Caco-2 (cell line): ENCODE data around the gene ACSS2. TPM values are rescaled to one million over a fixed set of nuclear protein-coding genes. Genes with fewer than 3 reads are reported as not detected.

ENCODE experiments used
- BruUV-seq: library from RNA; stranded (reverse); fragments of 400-500 nt; replicated peaks from 2 replicates; lab custom pipeline; 2021; lab: Mats Ljungman, UMichigan
- CTCF ChIA-PET: fragments of 300-600 bp; sonication (Branson Sonifier 250); formaldehyde crosslinking; loops from one replicate; lab custom pipeline; 2022; ENCODE audit warnings: antibody characterized with exemption; lab: Charles Lee
- POLR2A ChIA-PET: fragments of 300-600 bp; sonication (Branson Sonifier 250); formaldehyde crosslinking; loops from one replicate; lab custom pipeline; 2022; ENCODE audit warnings: antibody characterized with exemption; lab: Charles Lee
- DNase-seq, 2 experiments: peaks; one replicate each; pipeline versions ENCODE4 v3.0.0 to v3.0.0-alpha.2; 2020 to 2022
- H3K27me3 ChIP-seq: replicated peaks from 2 replicates; pipeline ENCODE4 v1.6.0; 2011; ENCODE audit warnings: low read length; ENCODE audit not compliant: control insufficient read depth, insufficient read depth
- H3K36me3 ChIP-seq: 2 replicates; pipeline ENCODE4 v1.5.1; 2011; ENCODE audit warnings: low read length; ENCODE audit not compliant: control insufficient read depth, insufficient read depth
- H3K4me1 ChIP-seq: fragments of 250-450 bp; sonication (Bioruptor Pico); 2 replicates; pipeline ENCODE4 v1.5.1; 2020; ENCODE audit warnings: mild to moderate bottlenecking
- H3K4me3 ChIP-seq: 2 replicates; pipeline ENCODE4 v1.5.1; 2011; ENCODE audit warnings: low read depth, mild to moderate bottlenecking, control low read depth, low read length
- H3K9me3 ChIP-seq: fragments of 250-450 bp; sonication (Bioruptor Pico); 2 replicates; pipeline ENCODE4 v1.5.1; 2020; ENCODE audit warnings: mild to moderate bottlenecking, moderate library complexity
- H3K27ac Mint-ChIP-seq: one replicate; pipeline ENCODE4 v1.8.0; 2022; ENCODE audit warnings: mixed read lengths; ENCODE audit not compliant: unreplicated experiment
- H3K27me3 Mint-ChIP-seq: one replicate; pipeline ENCODE4 v1.8.0; 2022; ENCODE audit warnings: mixed read lengths; ENCODE audit not compliant: insufficient read depth, unreplicated experiment
- H3K36me3 Mint-ChIP-seq: one replicate; pipeline ENCODE4 v1.8.0; 2022; ENCODE audit warnings: mild to moderate bottlenecking, mixed read lengths; ENCODE audit not compliant: insufficient read depth, unreplicated experiment
- H3K4me1 Mint-ChIP-seq: one replicate; pipeline ENCODE4 v1.8.0; 2022; ENCODE audit warnings: low read depth, mixed read lengths; ENCODE audit not compliant: unreplicated experiment
- H3K4me3 Mint-ChIP-seq: one replicate; pipeline ENCODE4 v1.8.0; 2022; ENCODE audit warnings: mild to moderate bottlenecking, moderate library complexity, mixed read lengths; ENCODE audit not compliant: unreplicated experiment
- H3K9me3 Mint-ChIP-seq: one replicate; pipeline ENCODE4 v1.8.0; 2022; ENCODE audit warnings: mixed read lengths; ENCODE audit not compliant: unreplicated experiment
- intact Hi-C: fragments of 100-400 bp; cut with micrococcal nuclease; formaldehyde crosslinking; loops from one replicate; pipeline ENCODE4 v1.10.0; 2022; ENCODE audit not compliant: unreplicated experiment
- total RNA-seq: library from RNA; stranded (reverse); gene quantifications from 2 replicates; pipeline ENCODE4 v1.2.3, GENCODE V29; 2022
- TF ChIP-seq, protein P1 (sequence below), 2 experiments: fragments of 200-600 bp in 1 of 2; IDR thresholded peaks; 1 replicate in 1 of 2; 2 replicates in 1 of 2; pipeline versions ENCODE4 v1.5.1 to v1.8.0; 2011 to 2022; ENCODE audit warnings: antibody characterized with exemption in 1 of 2, control low read depth in 1 of 2, inconsistent platforms in 1 of 2, low read depth in 1 of 2, low read length in 1 of 2, mild to moderate bottlenecking in 1 of 2, moderate library complexity in 1 of 2; ENCODE audit not compliant: insufficient read depth in 1 of 2, severe bottlenecking in 1 of 2, unreplicated experiment in 1 of 2

Gene ACSS2
- total RNA-seq, 1 experiment from 2014 or later = 76.0 TPM

DNA sequence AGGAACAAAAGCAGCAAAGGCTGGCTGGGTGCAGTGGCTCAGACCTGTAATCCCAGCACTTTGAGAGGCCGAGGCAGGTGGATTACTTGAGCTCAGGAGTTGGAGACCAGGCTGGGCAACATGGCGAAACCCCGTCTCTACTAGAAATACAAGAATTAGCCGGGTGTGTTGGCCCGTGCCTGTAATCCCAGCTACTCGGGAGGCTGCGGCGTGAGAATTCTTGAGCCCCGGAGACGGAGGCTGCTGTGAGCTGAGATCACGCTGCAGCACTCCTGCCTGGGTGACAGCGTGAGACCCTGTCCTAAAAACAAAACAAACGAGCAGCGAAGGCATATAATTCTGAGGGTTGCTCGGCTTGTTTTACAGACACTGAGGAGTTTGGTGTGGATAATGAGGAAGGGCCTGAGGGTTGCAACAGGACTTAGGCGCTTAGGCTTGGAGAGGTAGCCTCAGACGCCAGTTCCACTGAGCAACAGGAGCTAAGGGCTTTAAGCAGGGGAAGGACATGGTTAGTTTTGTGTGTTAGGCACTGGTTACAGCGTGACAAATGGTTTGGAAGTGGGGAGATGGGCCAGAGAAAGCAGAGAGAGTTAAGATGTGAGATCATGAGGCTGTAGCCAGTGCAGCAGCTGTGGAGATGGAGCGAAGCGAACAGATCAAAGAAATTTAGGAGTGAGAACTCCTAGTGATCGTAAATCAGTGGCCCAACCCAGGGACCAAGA is 80.5 kb downstream of the ACSS2 start:
- H3K4me3 ChIP-seq = no peak overlapping the region
- no peak overlapping the region for H3K4me3 Mint-ChIP-seq
- intact Hi-C loops = loop anchor here (10.0 kb wide), 1 partner anchor 248 kb away; no protein-coding TSS in a partner anchor

DNA sequence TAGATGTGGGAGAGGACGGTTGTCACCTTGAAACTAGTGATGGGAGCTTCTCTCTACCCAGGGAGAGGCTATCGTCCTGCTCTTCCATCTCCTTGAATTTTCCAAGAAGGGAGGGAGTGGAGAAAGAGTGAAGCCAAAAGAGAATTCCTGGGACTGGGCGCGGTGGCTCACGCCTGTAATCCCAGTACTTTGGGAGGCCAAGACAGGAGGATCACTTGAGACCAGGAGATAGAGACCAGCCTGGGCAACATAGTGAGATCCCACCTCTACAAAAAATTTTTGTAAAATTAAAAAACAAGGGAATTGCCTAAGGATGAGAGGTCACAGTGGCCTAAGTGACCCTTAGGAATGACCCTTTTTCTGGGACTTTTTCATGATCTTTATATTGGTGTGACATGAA is 88.1 kb downstream of the ACSS2 start:
- TF ChIP-seq, protein P1, sequence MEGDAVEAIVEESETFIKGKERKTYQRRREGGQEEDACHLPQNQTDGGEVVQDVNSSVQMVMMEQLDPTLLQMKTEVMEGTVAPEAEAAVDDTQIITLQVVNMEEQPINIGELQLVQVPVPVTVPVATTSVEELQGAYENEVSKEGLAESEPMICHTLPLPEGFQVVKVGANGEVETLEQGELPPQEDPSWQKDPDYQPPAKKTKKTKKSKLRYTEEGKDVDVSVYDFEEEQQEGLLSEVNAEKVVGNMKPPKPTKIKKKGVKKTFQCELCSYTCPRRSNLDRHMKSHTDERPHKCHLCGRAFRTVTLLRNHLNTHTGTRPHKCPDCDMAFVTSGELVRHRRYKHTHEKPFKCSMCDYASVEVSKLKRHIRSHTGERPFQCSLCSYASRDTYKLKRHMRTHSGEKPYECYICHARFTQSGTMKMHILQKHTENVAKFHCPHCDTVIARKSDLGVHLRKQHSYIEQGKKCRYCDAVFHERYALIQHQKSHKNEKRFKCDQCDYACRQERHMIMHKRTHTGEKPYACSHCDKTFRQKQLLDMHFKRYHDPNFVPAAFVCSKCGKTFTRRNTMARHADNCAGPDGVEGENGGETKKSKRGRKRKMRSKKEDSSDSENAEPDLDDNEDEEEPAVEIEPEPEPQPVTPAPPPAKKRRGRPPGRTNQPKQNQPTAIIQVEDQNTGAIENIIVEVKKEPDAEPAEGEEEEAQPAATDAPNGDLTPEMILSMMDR (IDR thresholded peaks at IDR 0.05; ENCODE audit: insufficient read depth in 1 of 2, low read depth in 1 of 2, low read length in 1 of 2, severe bottlenecking in 1 of 2, unreplicated experiment in 1 of 2) = no peak
- Mint-ChIP-seq H3K27ac (no peak overlapping the region), H3K4me1 (no peaks in the 10 kb centered on the region), H3K4me3 (no peak overlapping the region), H3K9me3 (no peaks in the 10 kb centered on the region), H3K36me3 (no peaks in the 10 kb centered on the region), H3K27me3 (no peaks in the 10 kb centered on the region)
- Histone ChIP-seq H3K36me3 (no peaks in the 10 kb centered on the region), H3K9me3 (no peaks in the 10 kb centered on the region), H3K4me1 (no peaks in the 10 kb centered on the region), H3K4me3 (no peak overlapping the region), H3K27me3 (no peaks in the 10 kb centered on the region)
- CTCF ChIA-PET = interaction anchor here (0.7 kb wide), 1 partner anchor 9 kb away, joined by 3 read pairs; the partner anchor contains the start of genes GSS and MYH7B
- DNase-seq = no peak
- POLR2A ChIA-PET = no interaction called here
- no TSS peak for BruUV-seq
- intact Hi-C loops = no loop called here

More for the DNA sequence above, 80.5 kb downstream of the ACSS2 start:
- TF ChIP-seq, protein P1 (IDR thresholded peaks at IDR 0.05; ENCODE audit: insufficient read depth in 1 of 2, low read depth in 1 of 2, low read length in 1 of 2, severe bottlenecking in 1 of 2, unreplicated experiment in 1 of 2) = no peak
- no peaks in the 10 kb centered on the region for H3K9me3 ChIP-seq
- no TSS peak for BruUV-seq
- H3K36me3 ChIP-seq = no peaks in the 10 kb centered on the region
- CTCF ChIA-PET = interaction anchor here (0.6 to 4.2 kb wide), 9 partner anchors 11 to 131 kb away, joined by 3 to 331 read pairs (median 8); partner anchors contain the start of genes ACSS2, GGT7 and NCOA6
- H3K4me1 ChIP-seq = peaks cover 5% of the 10 kb centered on the region
- no peaks in the 10 kb centered on the region for H3K27me3 ChIP-seq
- Mint-ChIP-seq H3K36me3 (peaks cover 16% of the 10 kb centered on the region), H3K4me1 (peaks cover 25% of the 10 kb centered on the region), H3K27me3 (no peaks in the 10 kb centered on the region), H3K27ac (peak overlapping the region; percentile 96), H3K9me3 (no peaks in the 10 kb centered on the region)
- POLR2A ChIA-PET = interaction anchor here (0.8 to 1.4 kb wide), 2 partner anchors 81 to 84 kb away, joined by 11 to 13 read pairs; partner anchors contain the start of genes ACSS2 and GGT7
- no peak for DNase-seq

DNA sequence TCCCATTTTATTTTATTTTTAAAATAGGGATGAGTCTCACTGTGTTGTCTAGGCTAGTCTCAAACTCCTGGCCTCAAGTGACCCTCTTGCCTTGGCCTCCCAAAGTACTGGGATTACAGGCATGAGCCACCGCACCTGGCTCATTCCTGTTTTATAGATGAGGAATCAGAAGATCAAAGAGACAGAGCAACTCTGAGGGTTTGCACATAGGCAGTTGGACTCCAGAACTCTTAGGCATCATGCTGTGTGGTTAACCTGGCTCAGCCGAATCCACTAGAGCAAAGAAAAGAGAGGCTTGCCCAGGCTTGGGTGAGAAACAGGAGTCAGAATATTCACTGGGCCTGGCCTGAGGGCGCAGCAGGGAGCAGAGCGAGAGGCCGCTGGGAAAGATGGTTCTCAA is 88.6 kb downstream of the ACSS2 start:
- POLR2A ChIA-PET = no interaction called here
- Mint-ChIP-seq H3K9me3 (no peaks in the 10 kb centered on the region), H3K27me3 (no peaks in the 10 kb centered on the region), H3K27ac (no peak overlapping the region), H3K36me3 (no peaks in the 10 kb centered on the region), H3K4me3 (no peak overlapping the region), H3K4me1 (no peaks in the 10 kb centered on the region)
- H3K9me3 ChIP-seq = no peaks in the 10 kb centered on the region
- H3K27me3 ChIP-seq = no peaks in the 10 kb centered on the region
- H3K36me3 ChIP-seq = no peaks in the 10 kb centered on the region
- no peaks in the 10 kb centered on the region for H3K4me1 ChIP-seq
- CTCF ChIA-PET = no interaction called here
- H3K4me3 ChIP-seq = no peak overlapping the region
- no TSS peak for BruUV-seq
- TF ChIP-seq, protein P1 (IDR thresholded peaks at IDR 0.05; ENCODE audit: insufficient read depth in 1 of 2, low read depth in 1 of 2, low read length in 1 of 2, severe bottlenecking in 1 of 2, unreplicated experiment in 1 of 2) = no peak
- DNase-seq = no peak
- intact Hi-C loops = no loop called here
